Prostate gland (tissue), 2 donors: ENCODE data around the gene TGFBR3. TPM values are rescaled to one million over a fixed set of nuclear protein-coding genes. Genes with fewer than 3 reads are reported as not detected.

Source experiments
- DNase-seq: peaks from one replicate; pipeline ENCODE4 v3.0.0-alpha.2; 2019; ENCODE audit warnings: low spot score
- H3K27ac ChIP-seq, 2 donors: fragments of 200-600 bp; sonication (generic); 2 replicates each; pipeline ENCODE4 v1.5.1; 2017 to 2019
- H3K27me3 ChIP-seq: fragments of 200-600 bp; sonication (generic); replicated peaks from 2 replicates; pipeline ENCODE4 v1.5.1; 2019; ENCODE audit not compliant: insufficient read depth
- H3K36me3 ChIP-seq, 2 donors: fragments of 200-600 bp; sonication (generic); 1 replicate in 1 of 2; 2 replicates in 1 of 2; pipeline versions ENCODE4 v1.5.1 to v1.8.1; 2017 to 2019
- H3K4me1 ChIP-seq: fragments of 200-600 bp; sonication (generic); replicated peaks from 2 replicates; pipeline ENCODE4 v1.5.1; 2019
- H3K4me3 ChIP-seq, 2 donors: fragments of 200-600 bp; sonication (generic); 2 replicates each; pipeline ENCODE4 v1.5.1; 2017 to 2019
- H3K9me3 ChIP-seq: fragments of 200-600 bp; sonication (generic); 2 replicates; pipeline ENCODE4 v1.5.1; 2017
- CTCF ChIP-seq, 4 experiments: fragments of 200-600 bp in 2 of 4; fragments of 450-650 bp in 2 of 4; sonication (generic) in 2 of 4; IDR thresholded peaks; 1 replicate in 3 of 4; 2 replicates in 1 of 4; pipeline ENCODE4 v1.5.1; 2016 to 2019; ENCODE audit warnings: antibody characterized with exemption in 4 of 4, mild to moderate bottlenecking in 2 of 4, moderate library complexity in 2 of 4
- POLR2A ChIP-seq: fragments of 450-650 bp; IDR thresholded peaks from one replicate; pipeline ENCODE4 v1.6.1; 2016; ENCODE audit warnings: antibody characterized with exemption, mild to moderate bottlenecking
- POLR2AphosphoS5 ChIP-seq: sonication (generic); formaldehyde crosslinking; IDR thresholded peaks from one replicate; pipeline ENCODE4 v1.6.1; 2017; ENCODE audit warnings: antibody characterized with exemption
- WGBS: methylation state at CpG from one replicate; pipeline ENCODE4 v1.1.5; 2018; 5-methylcytosine and 5-hydroxymethylcytosine counted together
- intact Hi-C: fragments of 100-400 bp; cut with DNase I; formaldehyde crosslinking; loops from one replicate; pipeline ENCODE4 v1.14.2; 2022
- total RNA-seq, 2 donors: library from RNA; depleted of rRNA; stranded (reverse); fragments of >200 nt; gene quantifications; one replicate each; pipeline ENCODE4 v1.1.0, GENCODE V29; 2016

The TGFBR3 gene
- total RNA-seq, 2 donors from 2014 or later: 26.4 to 51.7 TPM

GRCh38 chr1:91689641-91690481 is 196.1 kb downstream of the TGFBR3 start:
- H3K9me3 ChIP-seq: no peaks in the 10 kb centered on the region
- H3K27ac ChIP-seq: no peak overlapping the region
- intact Hi-C loops: no loop called here
- no peaks in the 10 kb centered on the region for H3K36me3 ChIP-seq
- H3K4me1 ChIP-seq: no peaks in the 10 kb centered on the region
- WGBS: 74% methylated on average over 11 of the region's 11 CpGs
- no peak for TF ChIP-seq POLR2A
- no peak for TF ChIP-seq POLR2AphosphoS5
- no peak for TF ChIP-seq CTCF (IDR thresholded peaks at IDR 0.05)
- no peak overlapping the region for H3K4me3 ChIP-seq
- DNase-seq: no peak
- no peaks in the 10 kb centered on the region for H3K27me3 ChIP-seq

GRCh38 chr1:91687452-91687851 is 198.5 kb downstream of the TGFBR3 start:
- no peak for TF ChIP-seq POLR2A
- no peak for TF ChIP-seq POLR2AphosphoS5
- TF ChIP-seq CTCF (IDR thresholded peaks at IDR 0.05): no peak
- Histone ChIP-seq H3K27ac (no peak overlapping the region), H3K27me3 (no peaks in the 10 kb centered on the region), H3K4me3 (no peak overlapping the region), H3K9me3 (no peaks in the 10 kb centered on the region), H3K36me3 (no peaks in the 10 kb centered on the region), H3K4me1 (no peaks in the 10 kb centered on the region)
- intact Hi-C loops: no loop called here
- WGBS: 91% methylated on average over 1 of the region's 1 CpG
- DNase-seq: no peak

DNA sequence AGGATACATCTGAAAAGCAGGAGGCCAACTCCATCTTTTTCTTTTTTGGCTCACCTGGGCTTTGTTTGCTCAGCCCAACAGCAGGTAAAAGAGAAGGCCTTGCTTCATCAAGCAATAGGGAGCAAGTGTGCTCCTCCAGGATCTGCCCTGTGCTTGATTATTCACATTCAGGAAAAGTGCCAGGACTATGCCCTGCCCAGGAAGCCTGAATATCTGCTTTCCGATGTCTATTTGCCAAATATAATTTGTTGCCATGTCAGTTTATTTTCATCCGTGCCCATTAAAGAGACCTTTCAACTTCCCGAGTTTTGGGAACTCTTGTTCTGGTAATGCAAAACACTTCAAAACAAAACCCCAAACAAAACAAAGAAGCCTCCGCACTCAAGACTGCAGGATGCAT is 200.0 kb downstream of the TGFBR3 start:
- H3K4me1 ChIP-seq: no peaks in the 10 kb centered on the region
- no peak overlapping the region for H3K27ac ChIP-seq
- DNase-seq: no peak
- no peak overlapping the region for H3K4me3 ChIP-seq
- no peak for TF ChIP-seq CTCF (IDR thresholded peaks at IDR 0.05)
- intact Hi-C loops: no loop called here
- no peaks in the 10 kb centered on the region for H3K36me3 ChIP-seq
- no peaks in the 10 kb centered on the region for H3K9me3 ChIP-seq
- WGBS: 52% methylated on average over 4 of the region's 4 CpGs
- no peaks in the 10 kb centered on the region for H3K27me3 ChIP-seq

DNA sequence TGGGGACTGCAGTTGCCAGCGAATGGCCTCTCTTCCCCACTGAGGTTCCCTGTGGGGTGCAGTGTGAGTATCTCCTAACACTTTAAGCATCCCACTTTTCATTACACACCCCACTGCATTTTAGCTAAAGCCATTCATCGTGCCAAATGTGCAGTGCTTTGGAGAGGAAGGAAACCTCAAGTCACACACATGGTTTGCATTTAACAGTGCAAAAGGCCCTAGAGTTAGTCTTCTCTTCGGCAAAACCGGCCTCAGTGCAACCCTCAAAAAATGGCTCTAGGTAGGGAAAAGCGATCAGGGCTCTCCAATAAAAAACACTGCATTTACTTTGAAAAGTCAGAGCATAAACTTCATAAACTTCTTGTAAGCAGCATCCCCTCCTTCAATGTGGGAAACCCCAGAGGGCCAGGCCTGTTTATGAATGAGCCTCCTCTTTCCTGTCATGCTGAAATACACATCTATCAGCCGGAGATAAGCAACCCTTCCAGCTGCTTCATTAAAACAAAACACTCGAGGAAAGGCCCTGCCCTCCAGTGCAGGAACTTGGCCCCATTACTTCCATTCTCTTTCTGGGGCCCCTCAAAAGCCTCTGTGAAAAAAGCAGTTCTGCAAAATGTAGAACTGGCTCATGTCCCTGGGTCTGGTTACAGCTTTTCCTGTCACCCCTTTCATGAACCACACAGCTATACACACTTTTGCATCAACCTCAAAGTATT is 201.3 kb downstream of the TGFBR3 start:
- Histone ChIP-seq H3K27ac (no peak overlapping the region), H3K9me3 (no peaks in the 10 kb centered on the region), H3K36me3 (no peaks in the 10 kb centered on the region), H3K27me3 (no peaks in the 10 kb centered on the region), H3K4me3 (no peak overlapping the region), H3K4me1 (no peaks in the 10 kb centered on the region)
- intact Hi-C loops: no loop called here
- TF ChIP-seq CTCF (IDR thresholded peaks at IDR 0.05) (no peak), POLR2A (no peak), POLR2AphosphoS5 (no peak)
- DNase-seq: no peak
- 41% methylated on average over 7 of the region's 7 CpGs for WGBS

GRCh38 chr1:91683598-91683951 is 202.4 kb downstream of the TGFBR3 start:
- H3K27me3 ChIP-seq: no peaks in the 10 kb centered on the region
- 73% methylated on average over 10 of the region's 10 CpGs for WGBS
- DNase-seq: no peak
- H3K27ac ChIP-seq: no peak overlapping the region
- H3K9me3 ChIP-seq: no peaks in the 10 kb centered on the region
- intact Hi-C loops: no loop called here
- TF ChIP-seq CTCF (IDR thresholded peaks at IDR 0.05) (no peak), POLR2A (no peak), POLR2AphosphoS5 (no peak)
- no peaks in the 10 kb centered on the region for H3K4me1 ChIP-seq
- H3K4me3 ChIP-seq: no peak overlapping the region
- H3K36me3 ChIP-seq: no peaks in the 10 kb centered on the region
